ENCODE results near the gene CENPT. TPM values are rescaled to one million over a fixed set of nuclear protein-coding genes. Genes with fewer than 3 reads are reported as not detected.

Gene CENPT
- total and polyA plus RNA-seq, 8 donors, result 19.6 to 143 (median 31.4) TPM

- H3K4me1 ChIP-seq, result peaks cover 8 to 12% (median 11%) of the 10 kb centered on the region in 3 donors
- H3K27me3 ChIP-seq, result no peaks in the 10 kb centered on the region
- 73 to 83% methylated on average over 1 of the region's 1 CpG for WGBS, 2 donors
- H3K9me3 ChIP-seq, result no peaks in the 10 kb centered on the region
- ATAC-seq (no peak), FAIRE-seq (no peak), DNase-seq (no peak)
- intact Hi-C loops (cut with DNase I), result no loop called here
- no peak overlapping the region for H3K4me3 ChIP-seq
- TF ChIP-seq CTCF (IDR thresholded peaks at IDR 0.05), result no peak
- no peaks in the 10 kb centered on the region for H3K36me3 ChIP-seq
- H3K27ac ChIP-seq, result no peak overlapping the region
These were observed 46.3 kb downstream of the CENPT start for GRCh38 chr16:67801241-67801640.

- Histone ChIP-seq H3K9me3 (no peaks in the 10 kb centered on the region), H3K27ac (no peak overlapping the region), H3K36me3 (no peaks in the 10 kb centered on the region), H3K27me3 (no peaks in the 10 kb centered on the region), H3K4me3 (no peak overlapping the region), H3K4me1 (peaks cover 6 to 10% (median 10%) of the 10 kb centered on the region in 3 donors)
- intact Hi-C loops (cut with DNase I), result no loop called here
- no peak for ATAC-seq
- TF ChIP-seq CTCF (IDR thresholded peaks at IDR 0.05), result no peak
- no peak for DNase-seq
- 86 to 87% methylated on average over 7 of the region's 7 CpGs for WGBS, 2 donors
- FAIRE-seq, result no peak
These were observed 47.1 kb downstream of the CENPT start for GRCh38 chr16:67800338-67800926.

GRCh38 chr16:67796099-67796718 is 51.3 kb downstream of the CENPT start:
- WGBS, 2 donors, result 94 to 98% methylated on average over 5 of the region's 5 CpGs

GRCh38 chr16:67790071-67790470 is 57.4 kb downstream of the CENPT start:
- DNase-seq (no peak), FAIRE-seq (no peak), ATAC-seq (no peak)
- TF ChIP-seq CTCF (IDR thresholded peaks at IDR 0.05), result no peak
- Histone ChIP-seq H3K4me3 (no peak overlapping the region), H3K36me3 (no peaks in the 10 kb centered on the region), H3K4me1 (no peaks in the 10 kb centered on the region), H3K27ac (no peak overlapping the region), H3K9me3 (no peaks in the 10 kb centered on the region), H3K27me3 (no peaks in the 10 kb centered on the region)
- intact Hi-C loops (cut with DNase I), result no loop called here

More at GRCh38 chr16:67796099-67796718, 51.3 kb downstream of the CENPT start:
- H3K27me3 ChIP-seq, result no peaks in the 10 kb centered on the region
- no peak overlapping the region for H3K4me3 ChIP-seq
- intact Hi-C loops (cut with DNase I), result no loop called here
- no peaks in the 10 kb centered on the region for H3K36me3 ChIP-seq
- no peaks in the 10 kb centered on the region for H3K4me1 ChIP-seq
- H3K9me3 ChIP-seq, result no peaks in the 10 kb centered on the region
- no peak for ATAC-seq
- DNase-seq, result no peak
- no peak for FAIRE-seq
- no peak overlapping the region for H3K27ac ChIP-seq
- no peak for TF ChIP-seq CTCF (IDR thresholded peaks at IDR 0.05)

- no peak for TF ChIP-seq CTCF (IDR thresholded peaks at IDR 0.05)
- WGBS, 2 donors, result 92 to 95% methylated on average over 5 of the region's 5 CpGs
These were observed 61.0 kb downstream of the CENPT start for GRCh38 chr16:67786491-67786890.

More at GRCh38 chr16:67786491-67786890, 61.0 kb downstream of the CENPT start:
- Histone ChIP-seq H3K4me3 (no peak overlapping the region), H3K9me3 (no peaks in the 10 kb centered on the region), H3K36me3 (no peaks in the 10 kb centered on the region), H3K4me1 (peaks cover 1 to 4% (median 3%) of the 10 kb centered on the region in 3 donors), H3K27ac (no peak overlapping the region), H3K27me3 (no peaks in the 10 kb centered on the region)
- no peak for ATAC-seq
- intact Hi-C loops (cut with DNase I), result no loop called here
- FAIRE-seq, result no peak
- DNase-seq, result no peak
